SK-N-SH treated with all-trans-retinoic acid at 6 μM for 48 hours (cell line): ENCODE results near the gene TNFSF13.

ENCODE experiments used
- ARNTL ChIP-seq: fragments of 450-650 bp; formaldehyde crosslinking; IDR thresholded peaks from 2 replicates; pipeline ENCODE4 v1.5.0; 2020; ENCODE audit warnings: low read depth, mild to moderate bottlenecking, moderate library complexity, borderline replicate concordance
- CSDC2 ChIP-seq: fragments of 250-450 bp; sonication (Bioruptor Pico); IDR thresholded peaks from 2 replicates; pipeline ENCODE4 v1.5.0; 2020; ENCODE audit warnings: mild to moderate bottlenecking, moderate library complexity
- ESRRG ChIP-seq: fragments of 250-450 bp; sonication (Bioruptor Pico); IDR thresholded peaks from 2 replicates; pipeline ENCODE4 v1.6.1; 2021; ENCODE audit warnings: mild to moderate bottlenecking
- ISL1 ChIP-seq: fragments of 250-450 bp; sonication (Bioruptor Pico); IDR thresholded peaks from 2 replicates; pipeline ENCODE4 v2.1.2; 2022; ENCODE audit warnings: mild to moderate bottlenecking, moderate library complexity
- PPARA ChIP-seq: fragments of 250-450 bp; sonication (Bioruptor Pico); IDR thresholded peaks from 2 replicates; pipeline ENCODE4 v1.5.0; 2020; ENCODE audit warnings: mild to moderate bottlenecking, borderline replicate concordance
- RARB ChIP-seq: fragments of 250-450 bp; sonication (Bioruptor Pico); IDR thresholded peaks from 2 replicates; pipeline ENCODE4 v1.8.0; 2021; ENCODE audit warnings: mild to moderate bottlenecking, moderate library complexity
- SNAI2 ChIP-seq: fragments of 250-450 bp; sonication (Bioruptor Pico); IDR thresholded peaks from 2 replicates; pipeline ENCODE4 v1.5.0; 2020; ENCODE audit warnings: mild to moderate bottlenecking, moderate library complexity
- TCF4 ChIP-seq: fragments of 250-450 bp; sonication (Bioruptor Pico); IDR thresholded peaks from 2 replicates; pipeline ENCODE4 v1.8.0; 2021; ENCODE audit warnings: mild to moderate bottlenecking, moderate library complexity, borderline replicate concordance
- ZC3H10 ChIP-seq: fragments of 250-450 bp; sonication (Bioruptor Pico); IDR thresholded peaks from 2 replicates; pipeline ENCODE4 v1.5.1; 2021; ENCODE audit warnings: mild to moderate bottlenecking, moderate library complexity
- ZFP3 ChIP-seq: fragments of 250-450 bp; sonication (Bioruptor Pico); IDR thresholded peaks from 2 replicates; pipeline ENCODE4 v1.5.0; 2020; ENCODE audit warnings: mild to moderate bottlenecking, moderate library complexity
- ZFP30 ChIP-seq: fragments of 450-650 bp; formaldehyde crosslinking; IDR thresholded peaks from 2 replicates; pipeline ENCODE4 v1.5.0; 2022; ENCODE audit warnings: mild to moderate bottlenecking, moderate library complexity
- ZNF70 ChIP-seq: fragments of 450-650 bp; formaldehyde crosslinking; IDR thresholded peaks from 2 replicates; pipeline ENCODE4 v1.5.0; 2020; ENCODE audit warnings: mild to moderate bottlenecking, moderate library complexity
- TF ChIP-seq, protein P1 (sequence below): fragments of 250-450 bp; sonication (Bioruptor Pico); IDR thresholded peaks from 2 replicates; pipeline ENCODE4 v1.5.1; 2020; ENCODE audit warnings: low read depth, mild to moderate bottlenecking, moderate library complexity

DNA sequence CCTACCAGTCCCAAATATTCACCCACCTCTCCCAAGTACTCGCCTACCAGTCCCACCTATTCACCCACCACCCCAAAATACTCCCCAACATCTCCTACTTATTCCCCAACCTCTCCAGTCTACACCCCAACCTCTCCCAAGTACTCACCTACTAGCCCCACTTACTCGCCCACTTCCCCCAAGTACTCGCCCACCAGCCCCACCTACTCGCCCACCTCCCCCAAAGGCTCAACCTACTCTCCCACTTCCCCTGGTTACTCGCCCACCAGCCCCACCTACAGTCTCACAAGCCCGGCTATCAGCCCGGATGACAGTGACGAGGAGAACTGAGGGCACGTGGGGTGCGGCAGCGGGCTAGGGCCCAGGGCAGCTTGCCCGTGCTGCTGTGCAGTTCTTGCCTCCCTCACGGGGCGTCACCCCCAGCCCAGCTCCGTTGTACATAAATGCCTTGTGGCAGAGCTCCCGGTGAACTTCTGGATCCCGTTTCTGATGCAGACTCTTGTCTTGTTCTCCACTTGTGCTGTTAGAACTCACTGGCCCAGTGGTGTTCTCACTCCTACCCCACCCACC, 44.6 kb upstream of the TNFSF13 start:
- no peak for TF ChIP-seq ESRRG (CRISPR knock-in tag)
- no peak for TF ChIP-seq ISL1 (CRISPR knock-in tag)
- TF ChIP-seq ARNTL (CRISPR knock-in tag): no peak
- TF ChIP-seq RARB (CRISPR knock-in tag): no peak
- no peak for TF ChIP-seq TCF4 (CRISPR knock-in tag)
- TF ChIP-seq, protein P1, sequence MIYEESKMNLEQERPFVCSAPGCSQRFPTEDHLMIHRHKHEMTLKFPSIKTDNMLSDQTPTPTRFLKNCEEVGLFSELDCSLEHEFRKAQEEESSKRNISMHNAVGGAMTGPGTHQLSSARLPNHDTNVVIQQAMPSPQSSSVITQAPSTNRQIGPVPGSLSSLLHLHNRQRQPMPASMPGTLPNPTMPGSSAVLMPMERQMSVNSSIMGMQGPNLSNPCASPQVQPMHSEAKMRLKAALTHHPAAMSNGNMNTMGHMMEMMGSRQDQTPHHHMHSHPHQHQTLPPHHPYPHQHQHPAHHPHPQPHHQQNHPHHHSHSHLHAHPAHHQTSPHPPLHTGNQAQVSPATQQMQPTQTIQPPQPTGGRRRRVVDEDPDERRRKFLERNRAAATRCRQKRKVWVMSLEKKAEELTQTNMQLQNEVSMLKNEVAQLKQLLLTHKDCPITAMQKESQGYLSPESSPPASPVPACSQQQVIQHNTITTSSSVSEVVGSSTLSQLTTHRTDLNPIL: no peak
- no peak for TF ChIP-seq ZNF70 (CRISPR knock-in tag)
- TF ChIP-seq ZFP30 (CRISPR knock-in tag): no peak
- no peak for TF ChIP-seq SNAI2 (CRISPR knock-in tag)
- no peak for TF ChIP-seq ZC3H10 (CRISPR knock-in tag)
- TF ChIP-seq ZFP3: no peak
- TF ChIP-seq CSDC2: no peak
- TF ChIP-seq PPARA (CRISPR knock-in tag): no peak
